EL (cell line): Measurements from ENCODE around the gene KRT85.
"Not testable (repeated sequence)": the region's sequence is repeated elsewhere in the genome, so short reads cannot be mapped to it uniquely, and the experiment has no call there.

ENCODE experiments used
- DNase-seq: peaks from one replicate; pipeline ENCODE4 v3.0.0-alpha.2; 2016

KRT85 gene

GRCh38 chr12:52366738-52367485, at the start of gene KRT85:
Gene KRT85, minus strand, starts transcription at chr12:52367481. Its CDS starts 76 bp downstream, at chr12:52367405.
- DNase-seq: no peak

- no peak for DNase-seq
These were observed 49.5 kb upstream of the KRT85 start for GRCh38 chr12:52416795-52417194.

GRCh38 chr12:52415870-52416750, 48.8 kb upstream of the KRT85 start:
- peak; percentile 87 for DNase-seq

DNA sequence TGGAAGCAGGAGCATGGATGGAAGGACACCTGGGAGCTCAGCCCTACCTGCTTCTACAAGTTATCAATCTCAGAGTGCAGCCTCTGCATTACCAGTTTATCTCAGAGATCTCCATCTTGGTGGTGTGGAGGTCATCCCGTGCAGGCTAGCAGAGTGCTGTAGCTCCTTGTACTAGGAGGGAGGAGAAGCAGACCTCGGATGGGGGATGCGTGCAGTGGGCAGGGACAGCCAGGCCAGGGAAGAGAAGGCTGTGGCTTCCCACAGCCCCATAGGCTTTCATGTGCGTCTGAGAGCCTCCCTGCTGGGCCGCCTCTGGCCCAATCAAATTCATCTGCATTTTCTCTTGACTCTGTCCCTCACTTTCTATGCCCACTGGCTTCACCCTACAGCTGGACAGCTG, 47.7 kb upstream of the KRT85 start:
- DNase-seq: no peak

DNA sequence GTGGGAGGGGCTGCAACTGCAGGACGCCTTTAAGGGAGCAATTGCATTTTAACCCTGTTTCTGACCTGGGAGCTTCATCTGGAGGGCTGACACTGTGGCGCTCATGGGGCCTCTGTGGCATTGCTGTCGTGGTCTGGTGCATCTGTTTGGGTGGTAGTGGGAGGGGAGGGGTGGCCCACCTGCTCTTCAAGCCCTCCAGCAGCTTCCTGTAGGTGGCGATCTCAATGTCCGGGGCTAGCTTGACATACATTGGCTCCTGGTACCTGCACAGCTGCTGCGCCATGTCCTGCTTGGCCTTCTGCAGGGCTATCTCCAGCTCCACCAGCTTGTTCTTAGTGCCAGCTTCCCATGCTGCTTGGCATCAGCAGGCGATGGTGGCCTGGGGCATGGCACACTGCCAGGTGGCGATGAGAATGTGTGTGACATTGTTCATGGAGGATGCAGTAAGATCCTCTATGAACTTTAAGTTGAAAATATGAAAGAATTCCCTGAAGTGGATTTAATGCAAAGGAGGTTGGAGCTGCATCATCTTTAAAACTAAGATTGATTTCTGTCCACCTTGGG, 46.6 kb upstream of the KRT85 start:
- no peak for DNase-seq

GRCh38 chr12:52413202-52413601, 45.9 kb upstream of the KRT85 start:
- DNase-seq: no peak

DNA sequence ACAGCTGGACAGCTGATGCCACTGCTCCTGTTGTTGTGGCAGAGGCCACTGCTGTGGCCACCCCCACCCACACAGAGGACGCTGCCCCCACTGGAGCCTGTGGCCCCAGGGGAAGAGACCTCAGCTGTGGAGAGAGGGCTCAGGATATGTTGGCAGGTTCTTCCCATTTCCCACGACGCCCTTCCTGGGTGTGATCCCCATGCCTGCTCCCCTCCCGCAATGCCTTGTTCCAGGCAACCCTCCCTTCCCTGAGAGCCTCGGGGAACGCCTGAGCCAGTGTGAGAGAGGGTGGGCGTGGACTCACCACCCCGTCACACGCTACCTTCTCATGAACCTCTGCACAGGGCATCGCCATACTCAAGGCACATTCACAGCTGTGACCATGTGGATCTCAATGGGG, 44.5 kb upstream of the KRT85 start:
- DNase-seq: no peak

GRCh38 chr12:52410589-52411248, 43.4 kb upstream of the KRT85 start:
- not testable (repeated sequence) for DNase-seq

GRCh38 chr12:52407918-52408317, 40.6 kb upstream of the KRT85 start:
- no peak for DNase-seq

DNA sequence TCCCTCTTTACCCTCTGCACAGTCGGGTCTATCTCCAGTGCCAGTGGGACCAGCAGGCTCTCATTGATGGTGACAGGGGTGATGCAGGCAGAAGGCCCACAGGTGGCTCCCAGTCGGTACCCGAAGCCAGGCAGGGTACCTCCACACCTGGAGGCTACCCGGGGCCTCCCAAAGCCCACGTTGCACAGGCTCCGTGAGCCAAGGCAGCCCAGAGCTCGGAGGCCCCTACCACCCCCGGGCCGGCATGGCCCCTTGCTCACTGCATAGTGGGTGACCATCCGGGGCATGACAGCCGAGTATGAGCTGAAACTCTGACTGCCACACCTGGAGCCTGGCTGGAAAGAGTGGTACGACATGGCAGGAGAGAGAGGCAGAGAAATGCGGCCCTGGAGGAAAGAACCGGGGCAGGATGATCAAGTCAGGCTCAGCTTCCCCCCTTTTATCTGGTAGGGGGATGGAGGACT, 38.7 kb upstream of the KRT85 start, which contains the start of gene KRT82:
TSS of gene KRT82 (minus strand) at position 414 of the 464 bp plus-strand sequence. CDS start at position 356, 58 bp downstream.
- no peak for DNase-seq

- no peak for DNase-seq
These were observed 37.7 kb upstream of the KRT85 start for GRCh38 chr12:52404951-52405350.

DNA sequence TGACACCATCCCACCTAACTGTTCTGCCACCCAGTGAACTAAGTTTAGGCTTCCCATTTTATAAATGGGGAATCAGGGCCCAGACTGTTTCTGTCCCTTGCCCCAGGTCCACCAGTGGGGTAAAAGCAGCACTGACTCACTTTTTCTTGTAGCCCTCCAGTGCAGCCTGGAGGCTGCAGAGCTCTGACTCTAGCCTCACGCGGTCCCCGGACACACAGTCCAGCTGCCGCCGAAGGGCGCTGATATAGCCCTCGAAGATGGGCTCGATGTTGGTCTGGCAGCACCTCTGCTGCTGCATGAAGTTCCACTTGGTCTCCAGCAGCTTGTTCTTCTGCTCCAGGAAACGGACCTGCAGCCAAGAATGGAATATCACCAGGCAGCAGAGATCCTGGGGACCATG, 36.3 kb upstream of the KRT85 start:
- no peak for DNase-seq

DNA sequence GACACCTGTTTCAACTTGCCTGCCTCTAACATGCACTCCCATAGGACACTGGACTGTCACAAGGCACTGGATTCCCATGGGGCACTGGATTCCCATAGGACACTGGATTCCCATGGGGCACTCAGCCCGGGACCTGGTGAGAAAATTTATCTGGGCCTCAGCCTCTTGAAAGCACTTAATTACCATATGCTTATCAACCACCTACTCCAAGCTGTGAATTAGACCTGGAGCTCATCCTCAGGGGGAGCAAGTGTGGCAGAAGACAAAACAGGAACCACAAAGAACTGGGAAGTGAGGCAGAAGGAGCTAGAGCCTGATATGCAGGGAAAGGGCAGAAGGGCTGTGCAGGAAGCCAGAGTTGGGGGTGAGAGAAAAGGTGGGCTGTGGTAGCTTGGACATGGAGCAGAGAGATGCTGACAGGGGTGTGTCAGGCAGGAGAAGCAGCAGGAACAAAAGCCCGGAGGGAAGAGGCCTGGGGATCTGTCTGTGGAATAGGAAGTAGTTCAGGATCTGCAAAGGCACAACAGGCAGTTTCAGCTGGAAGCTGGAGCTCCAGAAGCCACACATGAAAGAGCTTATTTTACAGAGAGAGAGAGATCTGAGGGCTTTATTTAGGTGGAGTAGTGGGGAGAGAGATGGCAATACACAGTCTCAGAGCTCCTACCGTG, 35.7 kb upstream of the KRT85 start:
- DNase-seq: no peak

DNA sequence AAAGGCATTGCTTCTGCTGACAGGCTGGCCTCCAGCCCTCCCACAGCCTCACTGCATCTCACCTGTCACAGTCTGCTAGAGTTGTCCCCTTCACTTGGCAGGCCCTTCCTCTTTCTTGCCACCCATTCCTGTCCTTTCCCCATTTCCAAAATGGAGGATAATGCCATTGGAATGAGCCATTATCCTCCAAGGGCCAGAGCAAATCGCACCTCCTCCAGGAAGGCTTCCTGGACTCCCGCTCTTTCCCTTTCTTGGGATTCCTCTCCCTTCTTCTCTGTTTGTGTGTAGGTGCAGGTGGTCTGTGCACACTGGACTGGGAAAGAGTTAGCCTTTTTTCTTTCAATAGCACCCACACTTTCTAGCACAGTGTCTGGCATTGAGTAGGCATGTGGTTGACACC, 35.1 kb upstream of the KRT85 start:
- no peak for DNase-seq

- DNase-seq: no peak
These were observed 34.6 kb upstream of the KRT85 start for GRCh38 chr12:52401926-52402325.

DNA sequence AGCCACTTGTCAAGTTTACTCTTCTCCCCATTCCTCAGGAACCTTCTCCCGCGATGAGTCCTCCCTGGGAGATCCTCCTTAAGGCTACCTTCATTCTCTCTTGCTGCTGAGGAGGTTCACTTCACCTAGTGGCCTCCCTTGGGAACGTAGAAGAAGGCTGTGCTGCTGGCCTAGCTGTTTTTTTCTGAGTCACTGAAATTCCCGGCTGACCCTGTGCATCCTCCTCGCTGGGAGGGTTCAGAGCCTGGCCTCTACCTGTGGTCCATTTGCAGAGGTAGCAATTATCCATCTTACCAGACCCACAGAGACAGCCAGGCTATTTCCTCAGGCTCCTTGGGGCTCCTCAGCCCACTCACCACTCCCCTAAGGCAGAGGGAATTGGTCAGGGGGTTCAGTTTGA, 34.2 kb upstream of the KRT85 start:
- no peak for DNase-seq

- no peak for DNase-seq
These were observed 33.6 kb upstream of the KRT85 start for GRCh38 chr12:52400906-52401305.

DNA sequence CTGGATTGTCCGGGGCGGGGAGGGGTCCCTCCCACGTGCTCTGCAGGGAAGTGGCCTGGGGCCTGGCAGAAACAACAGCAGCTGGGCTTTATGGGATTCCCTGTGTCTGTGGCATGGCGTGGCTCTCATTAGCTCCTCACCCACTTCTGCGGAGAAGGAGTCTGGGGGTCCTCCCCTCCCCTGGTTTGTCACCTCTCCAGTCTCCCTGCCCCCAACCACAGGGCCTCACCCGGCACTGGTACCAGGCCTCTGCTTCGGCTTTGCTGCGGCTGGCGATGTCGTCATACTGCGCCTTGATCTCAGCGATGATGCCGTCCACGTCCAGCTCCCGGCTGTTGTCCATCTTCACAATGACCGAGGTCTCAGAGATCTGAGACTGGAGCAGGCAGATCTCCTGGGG, 32.5 kb upstream of the KRT85 start:
- DNase-seq: no peak

- no peak for DNase-seq
These were observed 30.9 kb upstream of the KRT85 start for GRCh38 chr12:52398176-52398575.

DNA sequence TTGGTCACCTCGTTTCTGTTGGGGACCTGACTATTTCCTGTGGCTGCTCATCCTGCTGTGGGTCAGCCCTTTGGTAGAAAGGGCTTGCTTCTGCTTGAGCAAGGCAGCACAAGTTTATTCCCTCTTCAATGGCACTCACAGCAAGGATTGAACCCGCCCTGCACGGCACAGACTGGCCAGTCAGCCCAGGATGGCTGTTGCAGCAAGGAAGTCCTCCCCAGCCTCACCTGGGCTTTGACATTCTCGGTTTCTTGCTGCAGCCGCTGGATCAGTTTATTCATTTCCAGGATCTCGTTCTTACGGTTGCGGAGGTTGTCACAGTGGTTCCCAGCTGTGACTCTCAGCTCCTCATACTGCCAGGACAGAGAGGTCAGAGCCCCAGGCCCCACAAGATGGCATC, 29.4 kb upstream of the KRT85 start:
- DNase-seq: no peak

DNA sequence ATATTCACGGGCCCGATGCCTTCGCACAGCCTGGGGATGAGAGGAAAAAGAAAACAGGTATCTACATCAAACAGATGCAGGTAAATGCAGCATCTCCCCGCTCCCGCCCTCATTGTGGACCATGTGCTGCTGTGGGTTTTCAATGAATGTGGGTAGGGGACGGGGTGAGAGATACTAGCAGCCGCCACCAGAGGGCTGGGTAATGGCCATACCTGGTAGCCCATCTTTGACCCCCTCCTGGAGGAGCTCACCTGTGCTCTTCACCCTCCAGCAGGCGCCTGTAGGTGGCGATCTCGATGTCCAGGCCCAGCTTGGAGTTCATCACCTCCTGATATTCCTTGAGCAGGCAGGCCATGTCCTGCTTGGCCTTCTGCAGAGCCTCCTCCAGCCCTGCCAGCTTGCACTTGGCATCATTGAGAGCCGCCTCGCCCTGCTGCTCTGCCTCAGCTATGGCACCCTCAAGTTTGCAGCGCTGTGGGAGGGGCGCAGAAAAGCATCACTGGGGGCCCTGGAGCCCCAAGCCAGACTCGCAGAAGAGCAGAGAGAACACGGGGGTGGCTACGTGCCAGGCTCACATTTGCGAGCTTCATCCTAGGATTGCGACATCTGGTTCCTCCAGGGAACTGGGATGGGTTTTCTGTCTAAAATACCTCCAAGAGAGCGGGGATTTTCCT, 28.6 kb upstream of the KRT85 start:
- peak; percentile 43 for DNase-seq
